Activated CD8-positive, alpha-beta T cell treated with anti-CD3 and anti-CD28 coated beads for 36 hours (primary cell): Measurements from ENCODE around the gene SORCS2. TPM values are rescaled to one million over a fixed set of nuclear protein-coding genes. Genes with fewer than 3 reads are reported as not detected.
"Not testable (repeated sequence)": the region's sequence is repeated elsewhere in the genome, so short reads cannot be mapped to it uniquely, and the experiment has no call there.

Experiments used
- ATAC-seq: fragments of 200-7000 bp; cut with Tn5 transposase; one replicate; pipeline ENCODE4 v1.10.0; 2021; ENCODE audit warnings: mild to moderate bottlenecking, moderate library complexity
- CTCF ChIA-PET: fragments of 350-600 bp; sonication (Branson Sonifier 250); formaldehyde crosslinking; loops from one replicate; lab custom pipeline; 2021; ENCODE audit warnings: antibody characterized with exemption; lab: Charles Lee
- POLR2A ChIA-PET: fragments of 350-600 bp; sonication (Branson Sonifier 250); formaldehyde crosslinking; loops from one replicate; lab custom pipeline; 2021; ENCODE audit warnings: antibody characterized with exemption; lab: Charles Lee
- DNase-seq: peaks from one replicate; pipeline ENCODE4 v3.0.0-alpha.2; 2020
- H3K27ac Mint-ChIP-seq: one replicate; pipeline ENCODE4 v1.8.0; 2021; ENCODE audit warnings: mild to moderate bottlenecking, mixed read lengths
- H3K27me3 Mint-ChIP-seq: one replicate; pipeline ENCODE4 v1.8.0; 2021; ENCODE audit warnings: mixed read lengths
- H3K36me3 Mint-ChIP-seq: one replicate; pipeline ENCODE4 v1.8.0; 2021; ENCODE audit warnings: low read depth, mixed read lengths
- H3K4me1 Mint-ChIP-seq: one replicate; pipeline ENCODE4 v1.8.0; 2021; ENCODE audit warnings: low read depth, mixed read lengths
- H3K4me3 Mint-ChIP-seq: one replicate; pipeline ENCODE4 v1.8.0; 2021; ENCODE audit warnings: mild to moderate bottlenecking, moderate library complexity, mixed read lengths
- H3K9me3 Mint-ChIP-seq: one replicate; pipeline ENCODE4 v1.8.0; 2021; ENCODE audit warnings: mixed read lengths
- intact Hi-C: fragments of 100-400 bp; cut with micrococcal nuclease; formaldehyde crosslinking; loops from one replicate; pipeline ENCODE4 v1.10.0; 2022
- total RNA-seq, 2 experiments: library from RNA; stranded (reverse); gene quantifications; one replicate each; pipeline ENCODE4 v1.2.3, GENCODE V29; 2021
- TF ChIP-seq, protein P1 (sequence below): fragments of 200-600 bp; IDR thresholded peaks from one replicate; pipeline ENCODE4 v1.8.0; 2022; ENCODE audit warnings: antibody characterized with exemption, mild to moderate bottlenecking

Gene SORCS2
- total RNA-seq, 2 experiments from 2014 or later: 0.05 TPM; not detected in 1

DNA sequence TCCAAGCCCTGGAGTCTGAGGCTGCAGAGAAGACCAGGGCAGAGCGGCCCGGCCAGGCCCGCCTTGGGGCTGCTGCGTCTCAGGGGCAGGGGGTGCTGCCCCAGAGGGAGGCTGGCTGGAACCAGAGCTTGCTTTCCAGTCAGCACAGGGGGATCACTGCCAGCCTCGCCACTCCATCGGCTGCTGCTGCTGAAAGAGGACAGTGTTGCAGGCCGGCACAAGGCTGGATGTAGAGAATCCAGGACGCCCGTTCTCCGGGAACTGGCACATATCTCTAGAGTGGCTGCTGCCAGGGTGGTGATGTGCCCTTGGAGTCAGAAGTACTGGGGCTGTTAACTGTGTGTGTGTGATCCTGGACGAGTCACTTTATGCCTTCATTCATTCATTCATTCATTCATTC lies 31.9 kb upstream of the SORCS2 start:
- TF ChIP-seq, protein P1, sequence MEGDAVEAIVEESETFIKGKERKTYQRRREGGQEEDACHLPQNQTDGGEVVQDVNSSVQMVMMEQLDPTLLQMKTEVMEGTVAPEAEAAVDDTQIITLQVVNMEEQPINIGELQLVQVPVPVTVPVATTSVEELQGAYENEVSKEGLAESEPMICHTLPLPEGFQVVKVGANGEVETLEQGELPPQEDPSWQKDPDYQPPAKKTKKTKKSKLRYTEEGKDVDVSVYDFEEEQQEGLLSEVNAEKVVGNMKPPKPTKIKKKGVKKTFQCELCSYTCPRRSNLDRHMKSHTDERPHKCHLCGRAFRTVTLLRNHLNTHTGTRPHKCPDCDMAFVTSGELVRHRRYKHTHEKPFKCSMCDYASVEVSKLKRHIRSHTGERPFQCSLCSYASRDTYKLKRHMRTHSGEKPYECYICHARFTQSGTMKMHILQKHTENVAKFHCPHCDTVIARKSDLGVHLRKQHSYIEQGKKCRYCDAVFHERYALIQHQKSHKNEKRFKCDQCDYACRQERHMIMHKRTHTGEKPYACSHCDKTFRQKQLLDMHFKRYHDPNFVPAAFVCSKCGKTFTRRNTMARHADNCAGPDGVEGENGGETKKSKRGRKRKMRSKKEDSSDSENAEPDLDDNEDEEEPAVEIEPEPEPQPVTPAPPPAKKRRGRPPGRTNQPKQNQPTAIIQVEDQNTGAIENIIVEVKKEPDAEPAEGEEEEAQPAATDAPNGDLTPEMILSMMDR: no peak
- DNase-seq: no peak

DNA sequence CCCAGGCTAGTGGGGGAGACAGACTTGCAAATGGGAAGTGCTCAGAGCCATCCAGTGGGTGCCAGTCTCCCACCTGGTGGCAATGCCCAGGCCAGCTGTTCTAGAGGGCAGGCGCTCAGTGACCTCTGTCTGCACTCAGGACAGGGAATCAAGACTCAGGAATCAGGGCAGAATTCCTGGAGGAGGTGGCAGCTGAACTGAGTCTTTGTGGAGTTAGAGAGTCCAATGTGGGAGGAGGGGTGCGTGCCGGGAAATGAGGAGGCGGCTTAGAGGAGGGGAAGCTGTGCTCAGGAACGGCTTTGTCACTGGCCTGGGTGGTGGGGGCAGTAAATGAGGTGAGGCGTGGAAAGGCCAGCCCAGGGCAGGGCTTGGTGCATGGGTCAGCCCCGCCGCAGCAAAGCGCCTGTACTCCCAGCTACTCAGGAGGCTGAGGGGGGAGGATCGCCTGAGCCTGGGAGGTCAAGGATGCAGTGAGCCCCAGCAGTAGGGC lies 31.3 kb upstream of the SORCS2 start:
- DNase-seq (no peak), ATAC-seq (no peak)
- no peaks in the 10 kb centered on the region for H3K36me3 Mint-ChIP-seq
- peaks cover 5% of the 10 kb centered on the region for H3K27me3 Mint-ChIP-seq
- intact Hi-C loops: no loop called here
- POLR2A ChIA-PET: no interaction called here
- CTCF ChIA-PET: no interaction called here
- H3K9me3 Mint-ChIP-seq: no peaks in the 10 kb centered on the region
- TF ChIP-seq, protein P1: no peak
- H3K27ac Mint-ChIP-seq: no peak overlapping the region
- no peaks in the 10 kb centered on the region for H3K4me1 Mint-ChIP-seq
- H3K4me3 Mint-ChIP-seq: no peak overlapping the region

More for the DNA sequence above, 31.9 kb upstream of the SORCS2 start:
- POLR2A ChIA-PET: no interaction called here
- Mint-ChIP-seq H3K27ac (no peak overlapping the region), H3K4me3 (no peak overlapping the region), H3K27me3 (peaks cover 6% of the 10 kb centered on the region), H3K4me1 (no peaks in the 10 kb centered on the region), H3K9me3 (no peaks in the 10 kb centered on the region), H3K36me3 (no peaks in the 10 kb centered on the region)
- ATAC-seq: no peak
- intact Hi-C loops: no loop called here
- CTCF ChIA-PET: no interaction called here

DNA sequence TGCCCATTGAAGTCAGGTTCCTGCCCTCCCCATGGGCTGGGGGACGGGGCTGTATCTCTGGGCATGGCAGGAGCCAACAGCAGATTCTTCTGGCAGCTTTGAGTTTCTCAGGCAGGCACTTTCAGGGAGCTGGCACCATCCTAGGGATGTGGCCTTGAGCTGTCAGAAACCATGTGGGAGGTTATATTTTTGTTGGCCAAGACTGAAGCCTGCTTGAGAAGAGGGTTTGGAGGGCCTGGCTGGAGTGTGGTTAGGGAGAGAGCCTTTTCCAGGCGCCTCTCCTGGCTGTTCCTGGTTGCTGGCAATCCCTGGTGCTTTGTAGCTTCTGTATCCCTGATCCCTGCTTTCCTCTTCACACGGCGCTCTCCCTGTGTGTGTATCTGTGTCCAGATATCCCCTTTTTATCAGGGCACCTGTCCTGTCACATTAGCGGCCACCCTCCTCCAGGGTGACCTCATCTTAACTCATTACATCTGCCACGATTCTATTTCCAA lies 30.6 kb upstream of the SORCS2 start:
- CTCF ChIA-PET: no interaction called here
- no peak for DNase-seq
- no peaks in the 10 kb centered on the region for H3K36me3 Mint-ChIP-seq
- peaks cover 2% of the 10 kb centered on the region for H3K27me3 Mint-ChIP-seq
- H3K4me3 Mint-ChIP-seq: no peak overlapping the region
- no peaks in the 10 kb centered on the region for H3K4me1 Mint-ChIP-seq
- no peaks in the 10 kb centered on the region for H3K9me3 Mint-ChIP-seq
- POLR2A ChIA-PET: no interaction called here
- H3K27ac Mint-ChIP-seq: no peak overlapping the region
- intact Hi-C loops: no loop called here
- TF ChIP-seq, protein P1: no peak
- no peak for ATAC-seq

DNA sequence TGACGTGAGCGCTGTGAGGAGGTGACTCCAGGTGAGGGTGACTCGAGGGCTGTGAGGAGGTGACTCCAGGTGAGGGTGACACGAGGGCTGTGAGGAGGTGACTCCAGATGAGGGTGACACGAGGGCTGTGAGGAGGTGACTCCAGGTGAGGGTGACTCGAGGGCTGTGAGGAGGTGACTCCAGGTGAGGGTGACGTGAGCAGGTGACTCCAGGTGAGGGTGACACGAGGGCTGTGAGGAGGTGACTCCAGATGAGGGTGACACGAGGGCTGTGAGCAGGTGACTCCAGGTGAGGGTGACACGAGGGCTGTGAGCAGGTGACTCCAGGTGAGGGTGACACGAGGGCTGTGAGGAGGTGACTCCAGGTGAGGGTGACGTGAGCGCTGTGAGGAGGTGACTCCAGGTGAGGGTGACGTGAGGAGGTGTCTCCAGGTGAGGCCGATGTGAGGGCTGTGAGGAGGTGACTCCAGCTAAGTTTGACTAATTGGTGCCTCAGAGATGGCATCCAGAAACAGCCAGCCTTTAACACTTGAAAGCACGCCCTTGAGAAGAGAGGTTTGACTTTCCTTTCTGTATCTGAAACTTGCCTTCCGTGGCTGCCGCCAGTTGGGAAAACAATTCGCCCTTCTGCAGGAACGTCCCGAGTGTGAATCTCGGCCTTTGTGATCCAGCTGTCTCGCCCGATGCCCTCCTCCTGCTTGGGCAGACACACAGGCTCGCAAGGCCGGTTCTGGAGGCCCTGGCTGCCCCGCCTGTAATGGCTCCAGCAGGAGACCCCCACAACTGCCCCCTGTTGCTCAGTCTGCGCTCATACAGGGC lies 27.1 kb upstream of the SORCS2 start:
- CTCF ChIA-PET, H3K36me3 Mint-ChIP-seq, H3K27me3 Mint-ChIP-seq, H3K9me3 Mint-ChIP-seq, DNase-seq, H3K4me1 Mint-ChIP-seq, H3K27ac Mint-ChIP-seq, POLR2A ChIA-PET, H3K4me3 Mint-ChIP-seq, intact Hi-C loops, ATAC-seq: not testable (repeated sequence)

DNA sequence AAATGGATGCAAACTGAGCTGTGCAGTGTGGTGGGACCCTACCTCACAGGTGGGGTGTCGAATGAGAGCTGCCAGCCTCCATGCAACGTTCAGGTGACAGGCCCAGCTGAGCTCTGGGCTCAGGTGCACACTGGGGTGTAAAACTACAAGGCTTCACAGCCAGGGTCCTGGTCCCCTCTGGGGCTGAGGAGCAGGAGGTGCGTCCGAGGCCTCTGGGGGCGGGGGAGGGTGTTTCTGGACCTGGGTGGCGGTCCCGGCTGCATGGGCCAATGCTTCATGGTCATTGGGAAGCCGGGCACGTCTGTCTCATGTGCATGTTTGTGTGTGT lies 26.5 kb upstream of the SORCS2 start:
- TF ChIP-seq, protein P1: no peak
- intact Hi-C loops: no loop called here
- Mint-ChIP-seq H3K36me3 (no peaks in the 10 kb centered on the region), H3K4me1 (peaks cover 5% of the 10 kb centered on the region), H3K27ac (no peak overlapping the region), H3K4me3 (no peak overlapping the region), H3K27me3 (peaks cover 2% of the 10 kb centered on the region), H3K9me3 (no peaks in the 10 kb centered on the region)
- ATAC-seq (no peak), DNase-seq (no peak)
- ChIA-PET CTCF (no interaction called here), POLR2A (no interaction called here)
